Activated T-helper 1 cell treated with anti-CD3 and anti-CD28 coated beads, Interleukin-12 subunit alpha, Interleukin-12 subunit beta, Interleukin-2, Interleukin-4 antibody, amounts not matched to agents 30 ng/mL and 10 ng/mL and 1 ng/mL, durations not matched to agents 14 hours and 24 hours and 36 hours (primary cell): Measurements from ENCODE around the gene RAB13. TPM values are rescaled to one million over a fixed set of nuclear protein-coding genes. Genes with fewer than 3 reads are reported as not detected.
"Not testable (repeated sequence)": the region's sequence is repeated elsewhere in the genome, so short reads cannot be mapped to it uniquely, and the experiment has no call there.

Experiments used
- DNase-seq: peaks from one replicate; pipeline ENCODE4 v3.0.0; 2021; ENCODE audit warnings: low spot score
- H3K27ac Mint-ChIP-seq: one replicate; pipeline ENCODE4 v1.8.0; 2021; ENCODE audit warnings: mild to moderate bottlenecking, mixed read lengths
- H3K27me3 Mint-ChIP-seq: one replicate; pipeline ENCODE4 v1.8.0; 2022; ENCODE audit warnings: mild to moderate bottlenecking, moderate library complexity, mixed read lengths; ENCODE audit not compliant: insufficient read depth
- H3K36me3 Mint-ChIP-seq: one replicate; pipeline ENCODE4 v1.8.0; 2021; ENCODE audit warnings: low read depth, mixed read lengths
- H3K4me1 Mint-ChIP-seq: one replicate; pipeline ENCODE4 v1.8.0; 2021; ENCODE audit warnings: low read depth, mixed read lengths
- H3K4me3 Mint-ChIP-seq: one replicate; pipeline ENCODE4 v1.8.0; 2021; ENCODE audit warnings: mild to moderate bottlenecking, moderate library complexity, mixed read lengths
- H3K9me3 Mint-ChIP-seq: one replicate; pipeline ENCODE4 v1.8.0; 2021; ENCODE audit warnings: mixed read lengths
- intact Hi-C: fragments of 100-400 bp; cut with micrococcal nuclease; formaldehyde crosslinking; loops from one replicate; pipeline ENCODE4 v1.15.1; 2024
- total RNA-seq: library from RNA; stranded (reverse); gene quantifications from 2 replicates; pipeline ENCODE4 v1.2.3, GENCODE V29; 2022

The RAB13 gene
- 2.2 and 3.3 TPM in 2 replicates for total RNA-seq

DNA sequence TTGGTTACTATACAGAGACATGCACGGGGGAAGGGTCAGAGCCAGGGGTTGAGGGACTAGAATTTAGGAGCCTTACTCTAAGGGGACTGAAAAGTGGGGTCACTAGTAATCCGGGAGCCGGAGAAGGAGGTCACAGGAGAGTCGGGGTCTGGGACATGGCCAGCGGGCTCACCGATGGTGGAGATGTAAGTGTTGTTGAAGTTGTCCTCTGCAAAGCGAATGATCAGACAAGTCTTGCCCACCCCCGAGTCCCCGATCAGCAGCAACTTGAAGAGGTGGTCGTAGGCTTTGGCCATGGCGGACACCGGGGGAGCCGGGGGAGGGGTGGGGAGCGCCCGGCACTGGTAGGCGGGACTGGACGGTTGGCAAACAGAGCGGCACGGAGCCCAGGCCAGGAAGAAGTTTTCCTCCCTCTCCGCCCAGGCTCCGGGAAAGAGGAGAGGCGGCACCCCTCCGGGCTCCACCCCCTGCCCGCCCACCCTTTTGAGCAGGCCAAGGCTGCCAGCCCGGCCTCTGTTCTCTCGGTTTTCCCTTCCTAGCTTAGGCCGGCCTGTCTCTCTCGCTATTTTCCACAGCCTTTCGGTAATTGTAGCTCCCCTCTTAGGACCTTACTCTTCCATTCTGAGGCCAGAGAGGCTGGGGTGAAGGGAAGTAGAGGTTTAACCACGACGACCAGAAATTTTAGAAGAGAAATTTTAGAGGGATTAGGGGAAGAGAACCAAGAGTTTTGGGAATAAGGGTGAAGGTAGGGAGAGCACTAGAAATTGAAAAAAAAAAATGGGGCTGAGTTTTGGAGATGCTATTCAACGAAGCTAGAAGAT lies at the start of gene RAB13:
Gene RAB13, minus strand, starts transcription at position 399 of the 821 bp plus-strand sequence. Its CDS starts 103 bp downstream, at position 296.
- H3K27ac Mint-ChIP-seq: peak within 1 kb of the TSS; percentile 79
- intact Hi-C loops: loop anchor here (1.0 to 2.0 kb wide), 10 partner anchors 9 to 477 kb away; partner anchors contain the start of genes CREB3L4, DENND4B, JTB and NPR1
- no peak for DNase-seq

DNA sequence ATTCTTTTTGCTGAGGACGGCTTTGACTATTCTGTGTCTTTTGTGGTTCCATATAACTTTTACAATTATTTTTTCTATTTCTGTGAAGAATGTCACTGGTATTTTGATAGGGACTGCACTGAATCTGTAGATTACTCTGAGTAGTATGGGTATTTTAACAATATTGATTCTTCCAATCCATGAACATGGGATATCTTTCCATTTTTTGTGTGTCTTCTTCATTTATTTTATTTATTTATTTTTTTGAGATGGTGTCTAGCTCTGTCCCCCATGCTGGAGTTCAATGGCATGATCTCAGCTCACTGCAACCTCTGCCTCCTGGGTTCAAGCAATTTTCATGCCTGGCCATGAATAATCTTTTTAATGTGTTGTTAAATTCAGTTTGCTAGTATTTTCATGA lies 47.6 kb upstream of the RAB13 start:
- H3K4me3 Mint-ChIP-seq, H3K27ac Mint-ChIP-seq, H3K36me3 Mint-ChIP-seq, intact Hi-C loops, DNase-seq, H3K4me1 Mint-ChIP-seq, H3K9me3 Mint-ChIP-seq: not testable (repeated sequence)
- H3K27me3 Mint-ChIP-seq: peaks cover 19% of the 10 kb centered on the region

More for the DNA sequence above, at the start of gene RAB13:
- Mint-ChIP-seq H3K36me3 (peaks cover 9% of the 10 kb centered on the region), H3K4me3 (peak within 1 kb of the TSS; percentile 79), H3K9me3 (no peaks in the 10 kb centered on the region), H3K4me1 (peaks cover 44% of the 10 kb centered on the region), H3K27me3 (peaks cover 1% of the 10 kb centered on the region)

DNA sequence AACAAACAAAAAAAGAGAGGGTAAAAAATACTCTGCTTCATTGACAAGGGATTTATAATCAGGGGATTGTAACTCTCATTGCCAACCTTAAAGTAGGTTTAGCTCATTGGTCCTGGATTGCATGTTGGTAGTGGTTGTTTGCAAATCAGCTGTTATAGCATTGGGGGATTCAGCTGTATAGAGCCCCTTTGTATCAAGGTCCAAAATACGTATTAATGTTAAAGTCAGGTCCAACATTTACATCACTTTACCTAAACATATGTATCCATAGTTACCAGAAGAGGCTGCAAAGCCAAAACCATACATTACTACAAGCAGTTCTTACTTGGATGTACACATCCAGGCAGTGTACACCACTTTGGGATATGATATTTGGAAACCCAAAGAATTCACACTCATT lies 33.8 kb upstream of the RAB13 start:
- DNase-seq: no peak
- H3K27me3 Mint-ChIP-seq: peaks cover 6% of the 10 kb centered on the region
- H3K27ac Mint-ChIP-seq: no peak overlapping the region
- H3K9me3 Mint-ChIP-seq: no peaks in the 10 kb centered on the region
- intact Hi-C loops: no loop called here
- H3K4me1 Mint-ChIP-seq: no peaks in the 10 kb centered on the region
- no peaks in the 10 kb centered on the region for H3K36me3 Mint-ChIP-seq
- no peak overlapping the region for H3K4me3 Mint-ChIP-seq

GRCh38 chr1:154019269-154019668 lies 33.1 kb upstream of the RAB13 start:
- no peak overlapping the region for H3K4me3 Mint-ChIP-seq
- intact Hi-C loops: no loop called here
- no peak for DNase-seq
- H3K9me3 Mint-ChIP-seq: no peaks in the 10 kb centered on the region
- H3K36me3 Mint-ChIP-seq: no peaks in the 10 kb centered on the region
- no peak overlapping the region for H3K27ac Mint-ChIP-seq
- no peaks in the 10 kb centered on the region for H3K4me1 Mint-ChIP-seq
- H3K27me3 Mint-ChIP-seq: peaks cover 6% of the 10 kb centered on the region

DNA sequence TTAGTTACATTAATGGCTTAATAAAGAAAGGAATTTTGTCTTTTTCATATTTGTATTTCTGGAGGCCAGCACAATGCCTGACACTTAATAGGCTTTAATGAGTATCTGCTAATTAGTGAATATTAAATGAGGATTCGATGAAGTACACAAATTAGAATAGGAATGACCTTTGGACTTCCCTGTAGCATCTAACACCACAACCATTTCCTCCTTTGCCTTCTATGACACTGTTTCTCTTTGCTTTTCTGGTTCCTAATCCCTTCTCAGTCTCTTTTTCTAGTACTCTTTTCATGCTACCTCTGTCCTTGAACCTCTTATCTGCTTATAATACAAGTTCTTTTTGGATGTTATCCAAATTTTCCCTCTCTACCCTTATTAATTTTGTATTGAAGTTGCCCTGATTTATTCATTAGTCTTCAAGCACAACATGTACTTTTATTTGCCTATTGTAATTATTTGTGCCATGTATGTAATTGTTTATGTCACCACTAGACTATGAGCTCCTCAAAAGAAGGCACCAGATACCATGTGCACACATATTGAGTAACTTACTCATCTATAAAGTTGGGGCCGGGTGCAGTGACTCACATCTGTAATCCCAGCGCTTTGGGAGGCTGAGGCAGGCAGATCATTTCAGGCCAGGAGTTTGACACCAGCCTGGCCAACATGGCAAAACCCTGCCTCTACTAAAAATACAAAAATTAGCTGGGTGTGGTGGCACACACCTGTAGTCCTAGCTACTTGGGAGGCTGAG lies 28.2 kb upstream of the RAB13 start:
- intact Hi-C loops: no loop called here
- no peak for DNase-seq
- Mint-ChIP-seq H3K27me3 (peaks cover 8% of the 10 kb centered on the region), H3K27ac (no peak overlapping the region), H3K36me3 (no peaks in the 10 kb centered on the region), H3K4me3 (no peak overlapping the region), H3K9me3 (no peaks in the 10 kb centered on the region), H3K4me1 (no peaks in the 10 kb centered on the region)

- H3K27me3 Mint-ChIP-seq, DNase-seq, H3K4me3 Mint-ChIP-seq, H3K4me1 Mint-ChIP-seq, H3K27ac Mint-ChIP-seq, H3K9me3 Mint-ChIP-seq, H3K36me3 Mint-ChIP-seq, intact Hi-C loops: not testable (repeated sequence)
Measured at GRCh38 chr1:154012543-154012942, 26.4 kb upstream of the RAB13 start.

DNA sequence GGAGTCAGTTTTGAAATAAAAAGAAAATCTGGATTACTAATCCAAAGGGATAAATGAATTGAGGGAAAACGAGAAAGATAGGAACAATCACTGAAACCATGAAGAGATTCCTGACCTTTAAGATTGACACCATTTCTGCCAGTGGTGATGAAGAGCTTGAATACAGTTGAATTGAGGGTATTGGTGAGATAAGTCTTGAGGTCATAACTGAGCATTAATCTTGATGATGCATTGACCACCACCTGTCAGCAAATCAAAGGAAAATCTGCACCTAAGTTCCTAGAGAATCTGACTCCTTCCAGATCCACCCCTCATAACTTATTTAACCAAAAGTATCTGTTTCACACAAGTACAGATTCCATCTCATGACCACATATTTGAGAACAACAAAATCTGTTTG lies 26.0 kb upstream of the RAB13 start:
- intact Hi-C loops: no loop called here

GRCh38 chr1:154006136-154006535 lies 20.0 kb upstream of the RAB13 start:
- no peak for DNase-seq
- H3K27me3 Mint-ChIP-seq: peaks cover 2% of the 10 kb centered on the region
- no peak overlapping the region for H3K27ac Mint-ChIP-seq
- no peaks in the 10 kb centered on the region for H3K4me1 Mint-ChIP-seq
- no peaks in the 10 kb centered on the region for H3K36me3 Mint-ChIP-seq
- H3K9me3 Mint-ChIP-seq: no peaks in the 10 kb centered on the region
- intact Hi-C loops: no loop called here
- H3K4me3 Mint-ChIP-seq: no peak overlapping the region

More for the DNA sequence above, 26.0 kb upstream of the RAB13 start:
- Mint-ChIP-seq H3K27ac (no peak overlapping the region), H3K4me3 (no peak overlapping the region), H3K9me3 (no peaks in the 10 kb centered on the region), H3K27me3 (peaks cover 4% of the 10 kb centered on the region), H3K4me1 (no peaks in the 10 kb centered on the region), H3K36me3 (no peaks in the 10 kb centered on the region)
- DNase-seq: no peak

- Mint-ChIP-seq H3K27me3 (no peaks in the 10 kb centered on the region), H3K4me1 (no peaks in the 10 kb centered on the region), H3K27ac (no peak overlapping the region), H3K9me3 (no peaks in the 10 kb centered on the region), H3K36me3 (peaks cover 4% of the 10 kb centered on the region), H3K4me3 (no peak overlapping the region)
- intact Hi-C loops: no loop called here
- DNase-seq: no peak
Measured at GRCh38 chr1:154000420-154000819, 14.3 kb upstream of the RAB13 start.

- Mint-ChIP-seq H3K36me3 (peaks cover 26% of the 10 kb centered on the region), H3K4me1 (peaks cover 15% of the 10 kb centered on the region)
- DNase-seq, H3K27ac Mint-ChIP-seq, H3K27me3 Mint-ChIP-seq, H3K4me3 Mint-ChIP-seq, H3K9me3 Mint-ChIP-seq, intact Hi-C loops: not testable (repeated sequence)
Measured at GRCh38 chr1:153996882-153997281, 10.7 kb upstream of the RAB13 start.

DNA sequence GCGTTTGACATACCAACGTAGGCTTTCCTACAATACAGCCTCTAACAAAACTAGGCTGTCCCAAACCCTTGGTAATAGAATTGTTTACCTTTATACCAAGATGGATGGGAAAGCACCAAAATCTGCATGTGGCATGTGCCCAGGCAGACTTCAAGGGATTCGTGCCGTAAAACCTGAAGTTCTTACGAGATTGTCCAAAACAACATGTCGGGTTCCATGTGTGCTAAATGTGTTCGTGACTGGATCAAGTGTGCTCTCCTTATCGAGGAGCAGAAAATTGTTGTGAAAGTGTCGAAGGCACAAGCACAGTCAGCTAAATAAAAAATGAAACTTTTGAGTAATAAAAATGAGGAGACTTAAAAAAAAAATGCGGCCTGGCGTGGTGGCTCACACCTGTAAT lies 9.5 kb upstream of the RAB13 start:
- Mint-ChIP-seq H3K36me3 (peaks cover 39% of the 10 kb centered on the region), H3K27me3 (no peaks in the 10 kb centered on the region), H3K27ac (peak overlapping the region; percentile 21), H3K4me1 (peaks cover 24% of the 10 kb centered on the region), H3K4me3 (peak overlapping the region; percentile 8), H3K9me3 (no peaks in the 10 kb centered on the region)
- intact Hi-C loops: no loop called here
- no peak for DNase-seq

- peaks cover 42% of the 10 kb centered on the region for H3K36me3 Mint-ChIP-seq
- peaks cover 28% of the 10 kb centered on the region for H3K4me1 Mint-ChIP-seq
- DNase-seq: no peak
- no peaks in the 10 kb centered on the region for H3K9me3 Mint-ChIP-seq
- H3K27me3 Mint-ChIP-seq: no peaks in the 10 kb centered on the region
- intact Hi-C loops: no loop called here
- peak overlapping the region; percentile 21 for H3K27ac Mint-ChIP-seq
- H3K4me3 Mint-ChIP-seq: peak overlapping the region; percentile 8
Measured at GRCh38 chr1:153995202-153995601, 9.1 kb upstream of the RAB13 start.

DNA sequence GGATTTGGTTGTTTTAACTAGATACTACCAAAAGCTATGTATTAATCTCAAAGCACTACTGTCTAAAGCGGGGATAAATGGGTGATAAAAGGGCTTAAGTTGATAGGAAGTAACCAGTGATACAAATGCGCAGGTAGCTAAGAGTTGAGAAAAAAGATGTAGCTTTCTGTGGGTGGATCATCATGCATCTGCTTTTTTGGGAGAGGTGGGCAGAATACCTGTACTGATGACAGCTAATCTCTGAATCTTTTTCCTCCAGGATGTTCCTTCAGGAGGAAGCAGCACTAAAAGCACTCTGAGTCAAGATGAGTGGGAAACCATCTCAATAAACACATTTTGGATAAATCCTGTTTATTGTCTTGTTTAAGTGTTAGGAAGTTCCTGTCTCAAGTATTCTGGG lies 5.7 kb upstream of the RAB13 start:
- peaks cover 1% of the 10 kb centered on the region for H3K27me3 Mint-ChIP-seq
- H3K36me3 Mint-ChIP-seq: peaks cover 42% of the 10 kb centered on the region
- no peak for DNase-seq
- peaks cover 40% of the 10 kb centered on the region for H3K4me1 Mint-ChIP-seq
- no peaks in the 10 kb centered on the region for H3K9me3 Mint-ChIP-seq
- intact Hi-C loops: loop anchor here (2.0 kb wide), 2 partner anchors 167 to 281 kb away; partner anchors contain the start of gene HAX1
- H3K27ac Mint-ChIP-seq: peak overlapping the region; percentile 94
- H3K4me3 Mint-ChIP-seq: peak overlapping the region; percentile 94
